ENCODE data around the gene ARHGEF1.
A peak's percentile ranks its signal among the peaks of the same experiment; 100 is the strongest.

Gene ARHGEF1, protein sequence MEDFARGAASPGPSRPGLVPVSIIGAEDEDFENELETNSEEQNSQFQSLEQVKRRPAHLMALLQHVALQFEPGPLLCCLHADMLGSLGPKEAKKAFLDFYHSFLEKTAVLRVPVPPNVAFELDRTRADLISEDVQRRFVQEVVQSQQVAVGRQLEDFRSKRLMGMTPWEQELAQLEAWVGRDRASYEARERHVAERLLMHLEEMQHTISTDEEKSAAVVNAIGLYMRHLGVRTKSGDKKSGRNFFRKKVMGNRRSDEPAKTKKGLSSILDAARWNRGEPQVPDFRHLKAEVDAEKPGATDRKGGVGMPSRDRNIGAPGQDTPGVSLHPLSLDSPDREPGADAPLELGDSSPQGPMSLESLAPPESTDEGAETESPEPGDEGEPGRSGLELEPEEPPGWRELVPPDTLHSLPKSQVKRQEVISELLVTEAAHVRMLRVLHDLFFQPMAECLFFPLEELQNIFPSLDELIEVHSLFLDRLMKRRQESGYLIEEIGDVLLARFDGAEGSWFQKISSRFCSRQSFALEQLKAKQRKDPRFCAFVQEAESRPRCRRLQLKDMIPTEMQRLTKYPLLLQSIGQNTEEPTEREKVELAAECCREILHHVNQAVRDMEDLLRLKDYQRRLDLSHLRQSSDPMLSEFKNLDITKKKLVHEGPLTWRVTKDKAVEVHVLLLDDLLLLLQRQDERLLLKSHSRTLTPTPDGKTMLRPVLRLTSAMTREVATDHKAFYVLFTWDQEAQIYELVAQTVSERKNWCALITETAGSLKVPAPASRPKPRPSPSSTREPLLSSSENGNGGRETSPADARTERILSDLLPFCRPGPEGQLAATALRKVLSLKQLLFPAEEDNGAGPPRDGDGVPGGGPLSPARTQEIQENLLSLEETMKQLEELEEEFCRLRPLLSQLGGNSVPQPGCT

DNA sequence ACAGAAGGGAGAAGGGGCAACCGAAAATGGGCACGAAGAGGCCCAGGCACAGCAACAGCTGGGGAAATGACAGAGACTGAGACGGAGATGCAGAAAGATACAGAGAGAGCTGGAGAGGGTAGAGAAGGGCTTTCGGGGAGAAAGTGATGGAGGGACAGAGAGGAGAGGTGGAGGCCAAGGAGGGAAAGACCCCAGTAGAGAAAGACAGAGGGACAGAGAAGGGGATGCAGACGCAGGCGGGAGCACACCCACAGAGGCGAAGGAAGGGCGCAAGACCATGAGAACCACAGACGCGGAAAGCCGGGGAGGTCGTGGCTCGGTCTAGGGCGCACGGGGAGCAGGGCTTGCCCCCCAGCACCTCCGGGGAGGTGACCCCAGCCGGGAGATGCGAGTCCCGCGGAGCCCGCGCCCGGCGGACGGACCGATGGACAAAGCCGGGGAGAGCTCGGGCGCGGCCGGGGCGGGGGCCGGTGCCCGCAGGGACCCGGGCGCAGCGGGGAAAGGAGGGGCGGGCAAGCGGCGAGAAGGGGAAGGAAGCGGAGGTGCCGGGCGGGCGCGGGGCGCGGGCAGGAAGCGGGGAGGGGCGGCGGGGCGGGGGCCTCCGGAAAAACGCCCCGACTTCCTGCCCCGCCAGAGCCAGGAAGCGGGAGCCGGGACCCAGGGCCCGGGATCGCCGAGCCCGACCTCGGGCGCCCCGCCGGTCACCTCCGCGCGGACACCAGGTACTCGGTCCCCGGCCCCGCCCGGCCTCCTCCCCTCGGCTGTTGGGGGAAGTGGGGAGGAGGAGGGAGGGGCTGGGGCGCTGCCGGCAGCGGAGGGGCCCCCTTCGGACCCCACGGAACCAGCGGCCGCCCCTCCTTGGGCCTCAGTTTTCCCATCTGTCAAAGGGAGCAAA is at the start of gene ARHGEF1:
Gene ARHGEF1, plus strand, starts transcription at position 617 of the 895 bp plus-strand sequence. CDS start 4,899 bp downstream, outside the sequence.
- peak; percentile 85 for FAIRE-seq
- no peak for DNase-seq (ENCODE audit: extremely low spot score, insufficient read length, low read depth)

DNA sequence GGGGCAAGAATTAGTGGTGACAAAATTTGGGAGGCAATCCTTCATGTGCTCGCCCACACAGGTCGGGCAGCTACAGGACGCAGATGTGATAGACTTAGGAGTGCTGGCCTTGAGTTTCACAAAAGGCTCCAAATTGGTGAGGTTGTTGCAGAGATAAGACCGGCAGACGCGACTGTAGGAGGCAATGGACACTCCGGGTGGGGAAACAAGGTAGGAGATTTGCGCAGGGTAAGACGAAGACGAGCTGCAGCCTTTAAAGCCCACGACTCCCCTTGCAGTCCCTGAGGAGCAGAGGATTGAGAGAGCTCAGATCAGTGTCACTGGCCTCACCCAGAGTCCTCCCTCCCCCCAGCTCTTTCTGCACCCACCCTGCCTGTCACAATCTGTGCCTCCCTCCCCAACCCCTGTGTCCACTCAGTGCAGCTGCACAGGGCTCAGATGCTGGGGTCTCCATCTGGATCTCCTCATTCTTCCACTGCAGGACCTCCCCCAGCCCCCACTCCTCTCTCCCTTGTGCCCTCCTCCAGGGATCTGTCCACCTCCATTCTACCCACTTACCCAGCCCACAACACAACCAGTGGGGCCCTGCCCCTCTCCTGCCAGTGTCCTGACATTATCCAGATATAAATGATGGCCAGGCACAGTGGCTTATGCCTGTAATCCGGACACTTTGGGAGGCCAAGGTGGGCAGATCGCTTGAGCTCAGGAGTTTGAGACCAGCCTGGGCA is 44.8 kb upstream of the ARHGEF1 start:
- FAIRE-seq (no peak), DNase-seq (ENCODE audit: extremely low spot score, insufficient read length, low read depth) (no peak)

DNA sequence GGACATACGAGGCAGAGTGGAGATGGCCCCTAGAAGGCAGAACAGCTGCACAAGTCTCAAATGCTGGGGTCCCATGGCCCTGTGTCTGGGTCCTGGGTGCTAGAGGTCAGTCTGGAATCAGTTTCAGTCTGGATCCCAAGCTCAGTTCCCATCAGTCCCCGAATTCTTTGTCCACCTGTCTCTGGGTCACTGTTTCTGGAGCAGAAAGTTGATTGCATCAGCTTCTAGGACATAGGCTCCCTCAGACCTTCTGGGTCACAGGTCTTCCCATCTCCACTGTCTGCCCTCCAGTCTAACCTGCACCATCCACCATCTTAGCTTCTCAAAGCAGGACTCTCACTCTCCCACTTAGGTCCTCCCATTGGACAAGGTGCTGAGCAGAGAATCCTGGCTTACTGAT is 43.8 kb upstream of the ARHGEF1 start:
- FAIRE-seq = no peak
- DNase-seq (ENCODE audit: extremely low spot score, insufficient read length, low read depth) = no peak

DNA sequence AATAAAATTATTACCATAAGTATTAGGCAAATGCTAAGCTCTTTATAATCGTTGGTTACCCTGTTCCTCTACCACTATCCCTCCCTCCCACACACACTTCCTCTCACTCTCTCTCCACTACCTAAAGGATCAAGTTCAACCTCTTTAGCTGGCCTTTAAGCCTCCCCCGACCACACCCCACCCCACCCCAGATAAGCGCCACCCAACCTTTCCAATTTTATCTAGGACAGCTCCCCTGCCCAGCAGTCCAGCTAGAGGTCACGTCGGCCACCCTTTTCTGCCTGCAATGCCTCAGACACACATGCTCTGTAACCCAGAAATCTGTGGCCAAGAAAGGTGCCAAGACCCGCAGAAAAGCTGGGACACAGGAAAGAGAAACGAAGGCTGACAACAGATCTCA is 39.6 kb upstream of the ARHGEF1 start:
- no peak for FAIRE-seq
- DNase-seq (ENCODE audit: extremely low spot score, insufficient read length, low read depth) = no peak

DNA sequence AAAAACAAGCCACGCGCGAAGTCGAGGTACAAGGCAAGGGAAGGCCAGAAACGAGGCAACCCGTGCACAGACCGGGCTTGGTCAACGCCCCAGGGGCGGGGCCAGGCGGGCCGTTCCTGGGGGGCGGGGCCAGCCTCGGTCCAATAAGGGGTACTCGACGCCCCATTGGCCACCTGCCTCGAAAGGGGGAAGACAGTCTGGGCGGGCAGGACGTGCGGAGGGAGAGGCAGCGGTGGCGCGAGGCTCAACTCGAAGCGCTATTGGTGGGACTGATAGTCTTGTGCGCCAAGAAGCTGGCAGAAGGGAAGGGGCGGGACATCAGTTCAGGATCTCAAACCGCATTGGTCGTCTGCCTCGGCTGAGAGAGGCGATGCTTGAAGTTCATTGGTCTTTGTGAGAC is 38.4 kb upstream of the ARHGEF1 start, which contains the start of gene LYPD4:
Gene LYPD4, minus strand, starts transcription at position 83 of the 400 bp plus-strand sequence. CDS start 5,398 bp downstream, outside the sequence.
- DNase-seq (ENCODE audit: extremely low spot score, insufficient read length, low read depth) = no peak
- no peak for FAIRE-seq

DNA sequence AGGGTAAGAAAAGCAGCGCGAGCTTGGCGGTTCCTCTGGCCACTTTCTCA is 38.2 kb upstream of the ARHGEF1 start, which contains the start of gene DMRTC2:
Gene DMRTC2, plus strand, starts transcription at position 42 of the 50 bp plus-strand sequence. CDS start 2,387 bp downstream, outside the sequence.
- FAIRE-seq = no peak
- no peak for DNase-seq (ENCODE audit: extremely low spot score, insufficient read length, low read depth)

DNA sequence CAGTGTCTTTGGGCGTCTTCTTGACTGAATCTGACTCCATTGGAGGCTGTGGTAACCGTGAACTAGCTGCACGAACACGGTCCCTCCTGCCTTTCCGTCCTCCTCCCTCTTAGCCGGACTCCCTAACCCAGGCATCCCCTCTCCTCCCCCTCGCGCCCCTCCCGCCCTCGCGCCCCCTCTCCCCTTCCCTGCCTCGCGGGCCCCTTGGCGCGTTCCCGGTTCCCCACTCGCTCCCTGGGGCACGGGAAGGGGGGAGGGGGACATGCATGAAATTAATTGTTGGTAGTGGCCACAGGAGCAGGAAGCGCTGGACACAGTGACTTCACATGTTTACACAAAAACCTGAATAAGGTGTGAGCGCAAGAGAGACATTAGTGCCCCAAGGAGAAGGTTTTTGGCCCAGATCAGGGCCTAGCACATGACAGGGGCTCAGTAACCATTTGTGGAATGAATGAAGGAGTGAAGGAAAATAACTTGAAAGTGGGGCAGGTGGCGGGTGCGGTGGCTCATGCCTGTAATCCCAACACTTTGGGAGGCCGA is 37.9 kb upstream of the ARHGEF1 start:
- no peak for FAIRE-seq

DNA sequence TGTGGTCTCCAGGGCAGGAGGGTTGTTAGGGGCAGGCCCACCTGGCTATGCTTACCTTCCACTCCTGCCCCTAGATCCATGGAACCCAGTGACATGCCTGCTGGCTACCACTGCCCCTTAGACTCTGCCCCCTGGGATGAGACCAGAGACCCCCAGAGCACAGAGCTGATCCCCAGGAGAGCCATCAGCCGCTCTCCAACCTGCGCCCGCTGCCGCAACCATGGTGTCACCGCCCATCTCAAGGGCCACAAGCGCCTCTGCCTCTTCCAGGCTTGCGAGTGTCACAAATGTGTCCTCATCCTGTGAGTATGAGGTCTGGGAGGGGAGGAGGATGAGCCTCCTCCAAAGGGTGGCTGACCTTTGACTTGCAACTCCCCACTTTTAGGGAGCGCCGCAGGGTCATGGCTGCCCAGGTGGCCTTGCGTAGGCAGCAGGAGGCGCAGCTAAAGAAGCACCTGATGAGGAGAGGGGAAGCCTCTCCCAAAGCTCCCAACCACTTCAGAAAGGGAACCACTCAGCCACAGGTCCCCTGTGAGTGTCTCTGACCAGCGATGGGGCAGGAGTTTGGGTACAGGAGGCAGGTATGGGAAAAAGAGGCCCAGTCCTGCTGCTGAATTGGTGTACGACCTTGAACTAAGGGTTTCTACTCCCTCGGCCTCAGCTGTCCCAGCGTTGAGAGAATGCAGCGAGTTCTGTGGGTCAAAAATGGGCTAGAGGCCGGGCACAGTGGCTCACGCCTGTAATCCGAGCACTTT is 35.5 kb upstream of the ARHGEF1 start:
- DNase-seq (ENCODE audit: extremely low spot score, insufficient read length, low read depth) (no peak), FAIRE-seq (no peak)

More for the DNA sequence above, 37.9 kb upstream of the ARHGEF1 start:
- DNase-seq (ENCODE audit: extremely low spot score, insufficient read length, low read depth) = no peak

DNA sequence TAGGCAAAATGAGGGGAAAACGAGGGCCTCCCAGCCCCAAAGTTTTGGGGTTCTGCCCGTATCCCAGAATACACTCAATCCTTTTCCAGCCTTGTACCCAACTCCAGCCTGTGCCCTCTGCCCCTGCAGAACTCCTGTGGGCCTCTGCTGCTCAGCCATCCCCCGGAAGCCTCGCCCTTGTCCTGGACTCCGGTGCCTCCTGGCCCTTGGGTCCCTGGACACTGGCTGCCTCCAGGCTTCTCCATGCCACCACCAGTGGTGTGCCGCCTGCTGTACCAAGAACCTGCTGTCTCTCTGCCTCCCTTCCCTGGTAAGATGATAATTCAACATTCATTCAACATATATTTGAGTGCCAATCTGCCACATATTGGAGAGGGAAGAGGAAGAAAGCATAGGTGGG is 34.3 kb upstream of the ARHGEF1 start:
- FAIRE-seq = no peak
- DNase-seq (ENCODE audit: extremely low spot score, insufficient read length, low read depth) = no peak

DNA sequence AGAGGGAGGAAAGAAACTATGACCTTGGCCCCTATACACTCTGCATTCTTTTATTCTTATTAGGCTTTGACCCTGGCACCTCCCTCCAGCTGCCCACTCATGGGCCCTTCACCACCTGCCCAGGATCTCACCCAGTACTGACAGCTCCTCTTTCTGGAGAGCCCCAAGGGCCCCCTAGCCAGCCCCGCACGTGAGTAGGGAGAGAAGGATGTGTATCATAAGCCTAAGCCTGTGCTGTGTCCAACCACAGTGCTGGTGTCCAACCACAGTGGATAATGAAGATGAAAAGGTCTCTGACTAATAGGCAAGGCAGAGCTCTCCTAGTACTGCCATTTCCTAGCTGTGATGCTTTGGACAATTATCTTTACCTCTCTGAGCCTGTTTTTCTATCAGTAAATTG is 33.9 kb upstream of the ARHGEF1 start:
- DNase-seq (ENCODE audit: extremely low spot score, insufficient read length, low read depth) = no peak
- FAIRE-seq = no peak

DNA sequence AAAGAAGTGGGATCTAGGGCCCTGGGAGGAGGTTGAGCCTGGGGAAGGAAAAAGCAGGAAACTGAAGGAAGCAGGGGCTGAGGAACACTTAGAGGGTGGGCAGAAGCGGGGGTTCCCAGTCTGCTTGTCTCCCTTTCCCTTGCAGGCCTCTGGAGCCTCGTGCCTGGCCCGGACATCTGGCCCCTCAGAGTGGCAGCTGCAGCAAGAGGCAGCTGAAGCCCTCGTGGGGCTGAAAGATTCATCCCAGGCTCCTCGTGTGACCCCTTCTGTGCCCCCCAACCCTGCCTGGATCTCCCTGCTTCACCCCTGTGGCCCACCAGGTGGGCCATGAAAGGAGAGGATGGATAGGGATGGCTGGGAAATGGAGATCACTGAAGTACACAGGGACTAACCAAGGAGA is 32.6 kb upstream of the ARHGEF1 start:
- DNase-seq (ENCODE audit: extremely low spot score, insufficient read length, low read depth) = no peak
- no peak for FAIRE-seq

DNA sequence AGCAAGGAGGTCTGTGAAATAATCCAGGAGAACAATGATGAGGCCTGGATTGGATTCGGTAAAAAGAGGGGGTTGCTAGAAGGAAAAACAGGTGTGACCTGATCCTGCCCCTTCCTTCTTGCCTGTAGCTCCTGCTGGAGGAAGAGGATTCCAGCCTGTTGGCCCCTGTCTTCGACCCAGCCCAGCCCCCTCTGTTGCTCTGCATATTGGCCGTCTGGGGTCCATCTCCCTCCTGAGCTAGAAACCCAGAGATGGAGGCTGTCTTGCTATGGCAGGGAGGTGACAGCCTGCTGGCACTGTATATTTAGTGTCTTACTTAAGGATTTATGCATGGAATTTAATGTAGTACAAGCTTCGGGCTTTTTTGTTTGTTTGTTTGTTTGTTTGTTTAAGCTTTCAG is 31.5 kb upstream of the ARHGEF1 start:
- DNase-seq (ENCODE audit: extremely low spot score, insufficient read length, low read depth) (no peak), FAIRE-seq (no peak)

DNA sequence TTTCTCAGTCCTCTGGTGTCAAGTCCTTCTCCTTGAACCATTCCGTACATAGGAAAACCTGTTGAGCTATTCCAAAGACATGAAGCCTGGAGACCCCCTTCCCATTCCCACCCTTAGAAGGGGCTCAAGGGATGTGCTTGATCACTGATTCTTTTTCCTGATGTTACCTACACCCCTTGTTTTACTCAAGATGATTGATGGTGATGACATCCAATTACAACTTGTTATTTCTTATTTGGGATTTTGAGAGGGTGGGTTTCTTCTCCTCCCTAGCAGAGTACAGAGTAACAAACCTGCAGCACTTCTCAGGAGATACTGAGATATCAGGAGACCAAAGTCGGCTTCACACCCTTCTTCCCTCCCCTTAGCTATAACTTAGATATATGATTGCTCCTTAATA is 29.6 kb upstream of the ARHGEF1 start:
- DNase-seq (ENCODE audit: extremely low spot score, insufficient read length, low read depth) (no peak), FAIRE-seq (no peak)

DNA sequence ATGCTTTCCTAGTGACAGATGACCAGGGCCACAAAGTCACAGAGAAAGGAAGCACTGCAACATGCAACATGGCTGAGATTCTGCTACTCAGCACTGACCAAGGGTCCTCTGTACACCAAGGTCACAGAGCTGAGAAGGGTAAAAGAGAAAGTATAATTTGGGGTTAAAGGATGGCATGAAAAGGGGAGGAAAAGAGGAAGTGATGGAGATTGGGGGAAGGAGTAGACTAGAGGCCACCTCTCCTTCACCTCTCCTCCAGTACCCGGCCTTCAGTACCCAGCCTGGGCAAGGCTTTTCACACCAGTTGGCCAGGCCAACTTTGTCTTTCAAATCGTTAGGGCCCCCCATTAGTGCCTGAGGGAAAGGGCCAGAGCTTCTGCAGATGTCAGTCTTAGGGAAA is 29.2 kb upstream of the ARHGEF1 start:
- no peak for DNase-seq (ENCODE audit: extremely low spot score, insufficient read length, low read depth)
- FAIRE-seq = no peak

DNA sequence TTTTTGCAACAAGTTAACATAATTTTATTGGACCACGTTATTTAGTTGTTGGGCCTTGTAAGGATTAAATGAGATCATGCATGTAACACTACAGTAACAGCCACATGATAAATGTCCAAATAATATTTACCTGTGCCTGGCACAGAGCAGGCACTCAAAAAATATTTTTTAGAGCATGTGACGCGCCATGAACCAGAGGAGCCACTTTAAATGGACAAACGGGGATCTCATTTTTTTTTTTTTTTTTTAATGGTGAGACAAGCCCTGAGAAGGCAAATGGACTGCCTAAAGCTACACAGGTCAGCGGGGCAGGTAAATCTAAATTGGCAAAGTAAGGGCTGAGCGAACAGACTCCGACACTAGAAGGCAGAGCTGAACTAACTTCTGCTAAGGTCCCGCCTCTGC is 23.8 kb upstream of the ARHGEF1 start:
- FAIRE-seq (no peak), DNase-seq (ENCODE audit: extremely low spot score, insufficient read length, low read depth) (no peak)

DNA sequence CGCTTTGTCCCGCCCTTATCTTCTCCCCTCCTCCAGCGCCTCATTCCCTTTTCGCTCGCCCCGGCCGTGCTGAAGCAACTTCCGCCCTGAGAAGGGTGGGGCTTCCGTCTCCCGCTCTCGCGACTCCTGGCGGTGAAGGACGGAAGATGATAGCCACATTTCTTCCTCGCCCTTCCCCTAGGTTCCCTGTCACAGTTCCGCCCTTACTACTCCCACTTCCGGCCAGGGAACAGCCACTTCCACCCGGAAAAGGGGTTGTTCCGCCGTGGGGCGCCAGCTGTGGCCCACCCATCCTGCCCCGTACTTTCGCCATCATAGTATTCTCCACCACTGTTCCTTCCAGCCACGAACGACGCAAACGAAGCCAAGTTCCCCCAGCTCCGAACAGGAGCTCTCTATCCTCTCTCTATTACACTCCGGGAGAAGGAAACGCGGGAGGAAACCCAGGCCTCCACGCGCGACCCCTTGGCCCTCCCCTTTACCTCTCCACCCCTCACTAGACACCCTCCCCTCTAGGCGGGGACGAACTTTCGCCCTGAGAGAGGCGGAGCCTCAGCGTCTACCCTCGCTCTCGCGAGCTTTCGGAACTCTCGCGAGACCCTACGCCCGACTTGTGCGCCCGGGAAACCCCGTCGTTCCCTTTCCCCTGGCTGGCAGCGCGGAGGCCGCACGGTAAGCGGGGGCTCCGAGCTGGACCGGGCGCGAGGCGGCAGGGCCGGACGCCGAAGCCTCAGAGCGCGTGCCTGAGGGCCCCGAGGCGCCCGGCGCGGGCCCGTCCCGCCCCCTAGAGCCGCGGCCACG is 23.2 kb upstream of the ARHGEF1 start, which contains the start of gene RPS19:
Gene RPS19, plus strand, starts transcription at position 638 of the 801 bp plus-strand sequence. CDS start 520 bp downstream, outside the sequence.
- FAIRE-seq (peak; percentile 98), DNase-seq (ENCODE audit: extremely low spot score, insufficient read length, low read depth) (peak; percentile 87)

DNA sequence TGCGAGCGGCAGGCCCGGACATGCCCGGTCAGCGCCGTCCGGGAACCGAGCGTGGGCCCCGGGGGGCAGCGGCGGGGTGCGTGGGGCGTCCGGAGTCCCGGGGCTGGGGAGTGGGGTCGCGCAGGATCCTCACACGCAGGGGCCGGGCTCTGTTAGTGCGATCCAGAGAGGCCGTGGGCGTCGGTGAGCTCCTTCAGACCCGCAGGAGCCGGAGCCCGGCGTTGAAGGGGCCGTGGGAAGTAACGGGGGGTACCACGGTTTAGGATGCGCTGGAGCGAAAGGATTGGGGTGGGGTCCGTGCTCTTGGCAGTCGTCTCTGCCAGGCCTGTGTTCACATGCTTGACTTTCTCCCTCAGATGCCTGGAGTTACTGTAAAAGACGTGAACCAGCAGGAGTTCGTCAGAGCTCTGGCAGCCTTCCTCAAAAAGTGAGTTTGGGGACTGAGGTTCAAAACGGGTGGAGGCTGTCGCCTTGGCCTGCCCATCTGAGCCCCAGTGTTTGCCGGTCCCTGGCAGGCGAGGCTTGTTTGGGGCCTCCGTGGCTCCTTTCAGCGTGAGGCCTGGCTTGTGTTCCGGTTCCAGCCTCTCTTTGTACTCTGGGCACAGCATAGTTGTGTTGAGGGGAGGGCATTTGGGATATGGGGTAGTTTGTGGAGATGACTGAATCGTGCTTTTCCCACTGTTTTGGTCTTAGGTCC is 22.4 kb upstream of the ARHGEF1 start:
- DNase-seq (ENCODE audit: extremely low spot score, insufficient read length, low read depth) = no peak
- no peak for FAIRE-seq

Data from GM18507 (cell line).